ENCODE measurements around the gene SRPK2.

SRPK2 gene

DNA sequence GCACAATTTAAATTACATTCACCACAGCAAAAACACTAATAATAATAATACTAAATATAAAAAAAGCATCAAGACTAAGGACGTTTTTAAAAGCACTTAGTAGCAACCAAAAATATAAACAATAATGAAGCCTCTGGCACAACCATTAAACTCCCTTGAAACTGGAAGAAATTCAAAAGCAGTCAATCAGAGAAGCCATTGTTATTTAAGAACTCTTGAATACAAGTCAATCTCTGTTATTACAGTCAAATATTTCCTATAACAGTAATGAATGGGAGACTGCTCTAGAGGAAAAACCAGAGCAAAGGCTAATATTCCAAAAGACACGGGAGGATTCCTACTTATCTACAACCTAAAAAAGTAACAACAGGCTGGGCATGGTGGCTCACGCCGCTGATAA, 210.5 kb downstream of the SRPK2 start:
- DNase-seq (ENCODE audit: extremely low spot score) = no peak
- ChIA-PET CTCF (no interaction called here), POLR2A (no interaction called here)
- TF ChIP-seq TARDBP (IDR thresholded peaks at IDR 0.05) (no peak), FOXK2 (IDR thresholded peaks at IDR 0.05) (no peak), SUZ12 (IDR thresholded peaks at IDR 0.05) (no peak), SP1 (IDR thresholded peaks at IDR 0.05) (no peak), LEF1 (IDR thresholded peaks at IDR 0.05; ENCODE audit: borderline replicate concordance) (no peak), HDGF (IDR thresholded peaks at IDR 0.05; ENCODE audit: borderline replicate concordance) (no peak), ELF4 (IDR thresholded peaks at IDR 0.05) (no peak), FOXA1 (IDR thresholded peaks at IDR 0.05) (no peak), FOXM1 (IDR thresholded peaks at IDR 0.05; ENCODE audit: borderline replicate concordance) (no peak), BHLHE40 (IDR thresholded peaks at IDR 0.05; ENCODE audit: borderline replicate concordance) (no peak), ARNT (IDR thresholded peaks at IDR 0.05) (no peak), CTBP1 (IDR thresholded peaks at IDR 0.05; ENCODE audit: borderline replicate concordance) (no peak), NFRKB (IDR thresholded peaks at IDR 0.05) (no peak)
- TF ChIP-seq, protein P1, sequence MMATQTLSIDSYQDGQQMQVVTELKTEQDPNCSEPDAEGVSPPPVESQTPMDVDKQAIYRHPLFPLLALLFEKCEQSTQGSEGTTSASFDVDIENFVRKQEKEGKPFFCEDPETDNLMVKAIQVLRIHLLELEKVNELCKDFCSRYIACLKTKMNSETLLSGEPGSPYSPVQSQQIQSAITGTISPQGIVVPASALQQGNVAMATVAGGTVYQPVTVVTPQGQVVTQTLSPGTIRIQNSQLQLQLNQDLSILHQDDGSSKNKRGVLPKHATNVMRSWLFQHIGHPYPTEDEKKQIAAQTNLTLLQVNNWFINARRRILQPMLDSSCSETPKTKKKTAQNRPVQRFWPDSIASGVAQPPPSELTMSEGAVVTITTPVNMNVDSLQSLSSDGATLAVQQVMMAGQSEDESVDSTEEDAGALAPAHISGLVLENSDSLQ (IDR thresholded peaks at IDR 0.05) = no peak

DNA sequence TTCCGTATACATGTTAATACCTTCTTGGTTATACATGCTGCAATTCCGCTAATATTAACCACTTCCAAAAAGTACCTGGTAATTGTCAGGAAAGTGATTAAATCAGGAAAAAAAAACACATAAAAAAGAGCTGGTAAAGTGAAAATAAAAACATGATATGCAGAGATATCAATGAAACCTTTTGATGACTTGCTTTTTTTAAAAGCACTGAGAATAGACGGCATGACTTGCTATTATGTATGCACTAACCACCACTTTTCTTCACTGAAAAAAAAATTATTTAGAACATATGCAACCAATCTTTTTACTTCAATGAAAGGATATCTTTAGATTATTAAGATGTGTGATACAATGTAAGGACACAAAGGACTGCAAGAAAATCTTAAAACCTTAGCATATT, 211.7 kb downstream of the SRPK2 start:
- no peak for DNase-seq (ENCODE audit: extremely low spot score)
- ChIA-PET POLR2A (no interaction called here), CTCF (no interaction called here)
- TF ChIP-seq FOXM1 (IDR thresholded peaks at IDR 0.05; ENCODE audit: borderline replicate concordance) (no peak), NFRKB (IDR thresholded peaks at IDR 0.05) (no peak), FOXA1 (IDR thresholded peaks at IDR 0.05) (no peak), BHLHE40 (IDR thresholded peaks at IDR 0.05; ENCODE audit: borderline replicate concordance) (no peak), SP1 (IDR thresholded peaks at IDR 0.05) (no peak), TARDBP (IDR thresholded peaks at IDR 0.05) (no peak), CTBP1 (IDR thresholded peaks at IDR 0.05; ENCODE audit: borderline replicate concordance) (no peak), HDGF (IDR thresholded peaks at IDR 0.05; ENCODE audit: borderline replicate concordance) (no peak)
- TF ChIP-seq, protein P1 (IDR thresholded peaks at IDR 0.05) = no peak

GRCh38 chr7:105173586-105173985, 215.1 kb downstream of the SRPK2 start:
- TF ChIP-seq ELF4 (IDR thresholded peaks at IDR 0.05) = no peak
- no peak for TF ChIP-seq BHLHE40 (IDR thresholded peaks at IDR 0.05; ENCODE audit: borderline replicate concordance)
- TF ChIP-seq CTBP1 (IDR thresholded peaks at IDR 0.05; ENCODE audit: borderline replicate concordance) = no peak
- no peak for TF ChIP-seq SUZ12 (IDR thresholded peaks at IDR 0.05)
- TF ChIP-seq SP1 (IDR thresholded peaks at IDR 0.05) = no peak
- no peak for TF ChIP-seq FOXA1 (IDR thresholded peaks at IDR 0.05)
- no peak for TF ChIP-seq FOXK2 (IDR thresholded peaks at IDR 0.05)
- no peak for DNase-seq (ENCODE audit: extremely low spot score)
- POLR2A ChIA-PET = no interaction called here
- CTCF ChIA-PET = no interaction called here

DNA sequence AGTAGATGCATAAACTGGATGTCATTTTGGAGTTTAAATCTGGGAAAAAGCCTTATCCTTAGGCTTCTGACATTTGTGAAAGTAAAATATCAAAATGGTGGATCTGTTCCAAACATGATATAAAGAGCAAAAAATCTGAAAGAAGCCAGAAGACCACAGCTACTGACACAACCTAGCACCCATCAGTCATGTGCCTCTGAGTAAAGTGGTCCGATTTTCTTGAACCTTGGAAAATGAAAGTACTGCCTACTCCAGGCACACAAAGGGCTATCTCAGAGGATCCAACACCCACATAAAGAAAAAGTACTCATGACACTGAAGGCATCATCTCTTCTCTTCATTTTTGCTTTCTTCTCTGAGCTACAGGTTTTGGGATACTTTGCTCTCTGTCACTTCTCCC, 224.0 kb downstream of the SRPK2 start:
- CTCF ChIA-PET = no interaction called here
- DNase-seq (ENCODE audit: extremely low spot score) = no peak
- POLR2A ChIA-PET = no interaction called here
- TF ChIP-seq TARDBP (IDR thresholded peaks at IDR 0.05) = no peak
- no peak for TF ChIP-seq LEF1 (IDR thresholded peaks at IDR 0.05; ENCODE audit: borderline replicate concordance)
- TF ChIP-seq, protein P1 (IDR thresholded peaks at IDR 0.05) = no peak
- TF ChIP-seq FOXK2 (IDR thresholded peaks at IDR 0.05) = no peak
- TF ChIP-seq BHLHE40 (IDR thresholded peaks at IDR 0.05; ENCODE audit: borderline replicate concordance) = no peak
- no peak for TF ChIP-seq HDGF (IDR thresholded peaks at IDR 0.05; ENCODE audit: borderline replicate concordance)
- TF ChIP-seq ZNF384 (IDR thresholded peaks at IDR 0.05) = no peak

GRCh38 chr7:105163718-105164117, 225.0 kb downstream of the SRPK2 start:
- POLR2A ChIA-PET = no interaction called here
- TF ChIP-seq ZNF384 (IDR thresholded peaks at IDR 0.05) (no peak), FOXA1 (IDR thresholded peaks at IDR 0.05) (no peak), L3MBTL2 (conservative IDR thresholded peaks at IDR 0.05) (no peak), TARDBP (IDR thresholded peaks at IDR 0.05) (no peak), LEF1 (IDR thresholded peaks at IDR 0.05; ENCODE audit: borderline replicate concordance) (no peak), FOXM1 (IDR thresholded peaks at IDR 0.05; ENCODE audit: borderline replicate concordance) (no peak), ELF4 (IDR thresholded peaks at IDR 0.05) (no peak), NFRKB (IDR thresholded peaks at IDR 0.05) (no peak), HDGF (IDR thresholded peaks at IDR 0.05; ENCODE audit: borderline replicate concordance) (no peak), ARNT (IDR thresholded peaks at IDR 0.05) (no peak)
- TF ChIP-seq, protein P1 (IDR thresholded peaks at IDR 0.05) = no peak
- CTCF ChIA-PET = no interaction called here
- DNase-seq (ENCODE audit: extremely low spot score) = no peak

GRCh38 chr7:105161366-105161765, 227.4 kb downstream of the SRPK2 start:
- TF ChIP-seq FOXK2 (IDR thresholded peaks at IDR 0.05) (no peak), BHLHE40 (IDR thresholded peaks at IDR 0.05; ENCODE audit: borderline replicate concordance) (no peak), ARNT (IDR thresholded peaks at IDR 0.05) (no peak), FOXM1 (IDR thresholded peaks at IDR 0.05; ENCODE audit: borderline replicate concordance) (no peak), TARDBP (IDR thresholded peaks at IDR 0.05) (no peak), SP1 (IDR thresholded peaks at IDR 0.05) (no peak), LEF1 (IDR thresholded peaks at IDR 0.05; ENCODE audit: borderline replicate concordance) (no peak), ZNF384 (IDR thresholded peaks at IDR 0.05) (no peak), NFRKB (IDR thresholded peaks at IDR 0.05) (no peak)
- CTCF ChIA-PET = no interaction called here
- no peak for DNase-seq (ENCODE audit: extremely low spot score)
- POLR2A ChIA-PET = no interaction called here

All from HEK293T (cell line).